Measurements from ENCODE around the gene GIT2.

- TF ChIP-seq, protein P1, sequence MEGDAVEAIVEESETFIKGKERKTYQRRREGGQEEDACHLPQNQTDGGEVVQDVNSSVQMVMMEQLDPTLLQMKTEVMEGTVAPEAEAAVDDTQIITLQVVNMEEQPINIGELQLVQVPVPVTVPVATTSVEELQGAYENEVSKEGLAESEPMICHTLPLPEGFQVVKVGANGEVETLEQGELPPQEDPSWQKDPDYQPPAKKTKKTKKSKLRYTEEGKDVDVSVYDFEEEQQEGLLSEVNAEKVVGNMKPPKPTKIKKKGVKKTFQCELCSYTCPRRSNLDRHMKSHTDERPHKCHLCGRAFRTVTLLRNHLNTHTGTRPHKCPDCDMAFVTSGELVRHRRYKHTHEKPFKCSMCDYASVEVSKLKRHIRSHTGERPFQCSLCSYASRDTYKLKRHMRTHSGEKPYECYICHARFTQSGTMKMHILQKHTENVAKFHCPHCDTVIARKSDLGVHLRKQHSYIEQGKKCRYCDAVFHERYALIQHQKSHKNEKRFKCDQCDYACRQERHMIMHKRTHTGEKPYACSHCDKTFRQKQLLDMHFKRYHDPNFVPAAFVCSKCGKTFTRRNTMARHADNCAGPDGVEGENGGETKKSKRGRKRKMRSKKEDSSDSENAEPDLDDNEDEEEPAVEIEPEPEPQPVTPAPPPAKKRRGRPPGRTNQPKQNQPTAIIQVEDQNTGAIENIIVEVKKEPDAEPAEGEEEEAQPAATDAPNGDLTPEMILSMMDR (IDR thresholded peaks at IDR 0.05), result no peak
- TF ChIP-seq POLR2A (IDR thresholded peaks at IDR 0.05), result no peak
- no peak for TF ChIP-seq POLR2AphosphoS5 (IDR thresholded peaks at IDR 0.05)
Observed at GRCh38 chr12:109996483-109996853, 300 bp upstream of the GIT2 start.

Data from transverse colon (tissue), 4 donors.